Tibial nerve (tissue), 4 donors: ENCODE results near the gene PRDM11. TPM values are rescaled to one million over a fixed set of nuclear protein-coding genes. Genes with fewer than 3 reads are reported as not detected.

Source experiments
- DNase-seq, 2 donors: peaks; one replicate each; pipeline ENCODE4 v3.0.0-alpha.2; 2019; ENCODE audit warnings: low spot score in 2 of 2
- H3K27ac ChIP-seq, 4 donors: fragments of 200-600 bp; sonication (generic) in 3 of 4; one replicate each; pipeline ENCODE4 v1.5.1; 2017 to 2019; ENCODE audit warnings: mild to moderate bottlenecking in 1 of 4
- H3K27me3 ChIP-seq, 2 donors: fragments of 200-600 bp; sonication (generic) in 1 of 2; one replicate each; pipeline versions ENCODE4 v1.5.1 to v1.6.0; 2017 to 2019
- H3K36me3 ChIP-seq, 3 donors: fragments of 200-600 bp; sonication (generic); one replicate each; pipeline ENCODE4 v1.5.1; 2018 to 2019
- H3K4me1 ChIP-seq, 4 donors: fragments of 200-600 bp; sonication (generic) in 3 of 4; one replicate each; pipeline ENCODE4 v1.5.1; 2017 to 2019
- H3K4me3 ChIP-seq, 4 donors: fragments of 200-600 bp; sonication (generic) in 3 of 4; one replicate each; pipeline ENCODE4 v1.5.1; 2017 to 2019; ENCODE audit warnings: mild to moderate bottlenecking in 1 of 4, moderate library complexity in 1 of 4
- H3K9me3 ChIP-seq, 4 donors: fragments of 200-600 bp; sonication (generic) in 3 of 4; one replicate each; pipeline ENCODE4 v1.5.1; 2017 to 2019
- CTCF ChIP-seq, 5 experiments: fragments of 200-600 bp in 3 of 5; fragments of 450-650 bp in 2 of 5; sonication (generic) in 3 of 5; IDR thresholded peaks; one replicate each; pipeline ENCODE4 v1.5.1; 2016 to 2019; ENCODE audit warnings: antibody characterized with exemption in 5 of 5, mild to moderate bottlenecking in 3 of 5, moderate library complexity in 2 of 5
- EP300 ChIP-seq, 2 donors: sonication (generic); formaldehyde crosslinking; IDR thresholded peaks; one replicate each; pipeline ENCODE4 v1.6.1; 2017; ENCODE audit warnings: antibody characterized with exemption in 2 of 2, mild to moderate bottlenecking in 1 of 2
- POLR2A ChIP-seq, 2 donors: fragments of 450-650 bp; IDR thresholded peaks; one replicate each; pipeline ENCODE4 v1.6.1; 2017; ENCODE audit warnings: antibody characterized with exemption in 2 of 2, mild to moderate bottlenecking in 2 of 2, moderate library complexity in 2 of 2
- WGBS, 2 donors: methylation state at CpG; one replicate each; pipeline ENCODE4 v1.1.5; 2018; 5-methylcytosine and 5-hydroxymethylcytosine counted together
- total RNA-seq, 4 donors: library from RNA; depleted of rRNA; stranded (reverse); fragments of >200 nt; gene quantifications; one replicate each; pipeline ENCODE4 v1.1.0, GENCODE V29; 2016

PRDM11 gene
- total RNA-seq, 4 donors from 2014 or later = 17.5 to 26.1 (median 25.8) TPM

GRCh38 chr11:45234306-45235006 is 88.0 kb downstream of the PRDM11 start:
- WGBS, 2 donors = 88 to 90% methylated on average over 14 to 15 of the region's 15 CpGs
- no peak overlapping the region for H3K4me3 ChIP-seq
- no peak for TF ChIP-seq POLR2A (IDR thresholded peaks at IDR 0.05)
- no peak for TF ChIP-seq EP300 (IDR thresholded peaks at IDR 0.05)
- no peak for TF ChIP-seq CTCF (IDR thresholded peaks at IDR 0.05)
- no peaks in the 10 kb centered on the region for H3K27me3 ChIP-seq
- peaks cover 0 to 4% (median 0%) of the 10 kb centered on the region in 4 donors for H3K9me3 ChIP-seq
- no peak for DNase-seq
- peaks cover 0 to 4% (median 0%) of the 10 kb centered on the region in 4 donors for H3K4me1 ChIP-seq
- no peak overlapping the region for H3K27ac ChIP-seq
- peaks cover 0 to 4% (median 0%) of the 10 kb centered on the region in 3 donors for H3K36me3 ChIP-seq

- peaks cover 0 to 4% (median 0%) of the 10 kb centered on the region in 4 donors for H3K4me1 ChIP-seq
- WGBS, 2 donors = 59 to 60% methylated on average over 4 of the region's 4 CpGs
- DNase-seq = no peak
- TF ChIP-seq POLR2A (IDR thresholded peaks at IDR 0.05) (no peak), EP300 (IDR thresholded peaks at IDR 0.05) (no peak), CTCF (IDR thresholded peaks at IDR 0.05) (no peak)
- H3K9me3 ChIP-seq = peaks cover 0 to 10% (median 2%) of the 10 kb centered on the region in 4 donors
- H3K27me3 ChIP-seq = no peaks in the 10 kb centered on the region
- H3K27ac ChIP-seq = no peak overlapping the region
- no peaks in the 10 kb centered on the region for H3K36me3 ChIP-seq
- no peak overlapping the region for H3K4me3 ChIP-seq
Observed at GRCh38 chr11:45237711-45238315, 91.4 kb downstream of the PRDM11 start.

- no peaks in the 10 kb centered on the region for H3K36me3 ChIP-seq
- H3K27ac ChIP-seq = no peak overlapping the region
- H3K4me3 ChIP-seq = no peak overlapping the region
- 48 to 58% methylated on average over 3 of the region's 3 CpGs for WGBS, 2 donors
- no peak for TF ChIP-seq POLR2A (IDR thresholded peaks at IDR 0.05)
- no peak for TF ChIP-seq EP300 (IDR thresholded peaks at IDR 0.05)
- peaks cover 0 to 10% (median 2%) of the 10 kb centered on the region in 4 donors for H3K9me3 ChIP-seq
- no peaks in the 10 kb centered on the region for H3K27me3 ChIP-seq
- H3K4me1 ChIP-seq = no peaks in the 10 kb centered on the region
- no peak for DNase-seq
Observed at GRCh38 chr11:45238724-45239123, 92.3 kb downstream of the PRDM11 start.

- no peak overlapping the region for H3K27ac ChIP-seq
- WGBS, 2 donors = 100% methylated on average over 1 of the region's 1 CpG
- H3K27me3 ChIP-seq = no peaks in the 10 kb centered on the region
- H3K36me3 ChIP-seq = no peaks in the 10 kb centered on the region
- TF ChIP-seq POLR2A (IDR thresholded peaks at IDR 0.05) (no peak), EP300 (IDR thresholded peaks at IDR 0.05) (no peak), CTCF (IDR thresholded peaks at IDR 0.05) (no peak)
- H3K4me3 ChIP-seq = no peak overlapping the region
- H3K9me3 ChIP-seq = peaks cover 0 to 10% (median 2%) of the 10 kb centered on the region in 4 donors
- H3K4me1 ChIP-seq = no peaks in the 10 kb centered on the region
- DNase-seq = no peak
Observed at GRCh38 chr11:45239733-45240132, 93.3 kb downstream of the PRDM11 start.

GRCh38 chr11:45243967-45244366 is 97.5 kb downstream of the PRDM11 start:
- Histone ChIP-seq H3K27me3 (no peaks in the 10 kb centered on the region), H3K4me3 (no peak overlapping the region), H3K27ac (no peak overlapping the region), H3K9me3 (peaks cover 0 to 10% (median 2%) of the 10 kb centered on the region in 4 donors), H3K4me1 (no peaks in the 10 kb centered on the region), H3K36me3 (no peaks in the 10 kb centered on the region)
- 77 to 92% methylated on average over 6 to 12 of the region's 12 CpGs for WGBS, 2 donors
- TF ChIP-seq EP300 (IDR thresholded peaks at IDR 0.05) (no peak), CTCF (IDR thresholded peaks at IDR 0.05) (no peak), POLR2A (IDR thresholded peaks at IDR 0.05) (no peak)
- DNase-seq = no peak
